Karpas-422 (cell line): ENCODE results near the gene PAEP. TPM values are rescaled to one million over a fixed set of nuclear protein-coding genes. Genes with fewer than 3 reads are reported as not detected.

Experiments used
- DNase-seq: peaks from one replicate; pipeline ENCODE4 v3.0.0-alpha.2; 2015
- H2AFZ ChIP-seq: fragments of 200-600 bp; sonication (generic); 2 replicates; pipeline ENCODE4 v1.6.1; 2014; ENCODE audit warnings: antibody characterized with exemption, low read length, mixed read lengths
- H3K27ac ChIP-seq: fragments of 200-600 bp; sonication (generic); 2 replicates; pipeline ENCODE4 v1.5.1; 2014; ENCODE audit warnings: mild to moderate bottlenecking, low read length, moderate library complexity
- H3K27me3 ChIP-seq: fragments of 200-600 bp; sonication (generic); 2 replicates; pipeline ENCODE4 v1.6.1; 2014; ENCODE audit warnings: low read length, mixed read lengths
- H3K36me3 ChIP-seq: fragments of 200-600 bp; sonication (generic); 2 replicates; pipeline ENCODE4 v1.6.1; 2014; ENCODE audit warnings: low read length, mixed read lengths; ENCODE audit not compliant: insufficient read depth
- H3K4me1 ChIP-seq: fragments of 200-600 bp; sonication (generic); 2 replicates; pipeline ENCODE4 v1.6.1; 2014; ENCODE audit warnings: mild to moderate bottlenecking, low read length, mixed read lengths
- H3K4me2 ChIP-seq: fragments of 200-600 bp; sonication (generic); 2 replicates; pipeline ENCODE4 v1.6.1; 2014; ENCODE audit warnings: low read length, low read depth, mild to moderate bottlenecking; ENCODE audit not compliant: poor library complexity, severe bottlenecking
- H3K4me3 ChIP-seq: fragments of 200-600 bp; sonication (generic); 2 replicates; pipeline ENCODE4 v1.5.1; 2014; ENCODE audit warnings: mild to moderate bottlenecking, antibody characterized with exemption, low read length, mixed read lengths
- H3K79me2 ChIP-seq: fragments of 200-600 bp; sonication (generic); 2 replicates; pipeline ENCODE4 v1.6.1; 2014; ENCODE audit warnings: mild to moderate bottlenecking, low read length, mixed read lengths
- H3K9ac ChIP-seq: fragments of 200-600 bp; sonication (generic); 2 replicates; pipeline ENCODE4 v1.6.0; 2014; ENCODE audit warnings: low read length
- H3K9me2 ChIP-seq: fragments of 200-600 bp; sonication (generic), shearing (Covaris generic); replicated peaks from 2 replicates; pipeline ENCODE4 v1.6.0; 2014; ENCODE audit warnings: mild to moderate bottlenecking, low read length, moderate library complexity; ENCODE audit not compliant: insufficient read depth
- H3K9me3 ChIP-seq: fragments of 300-700, 200-600 bp; sonication (generic); 2 replicates; pipeline ENCODE4 v1.6.1; 2014; ENCODE audit warnings: low read length, mixed read lengths
- H4K20me1 ChIP-seq: fragments of 200-600 bp; sonication (generic); 2 replicates; pipeline ENCODE4 v1.6.1; 2014; ENCODE audit warnings: mild to moderate bottlenecking, antibody characterized with exemption, low read length, low read depth; ENCODE audit not compliant: insufficient read depth
- total RNA-seq: library from RNA; depleted of rRNA; stranded (reverse); fragments of >200 nt; shearing (Covaris generic); gene quantifications from 2 replicates; pipeline ENCODE4 v1.2.3, GENCODE V29; 2014; ENCODE audit warnings: low replicate concordance; rRNA removed

The PAEP gene
- total RNA-seq, 1 experiment from 2014 or later, result not detected

DNA sequence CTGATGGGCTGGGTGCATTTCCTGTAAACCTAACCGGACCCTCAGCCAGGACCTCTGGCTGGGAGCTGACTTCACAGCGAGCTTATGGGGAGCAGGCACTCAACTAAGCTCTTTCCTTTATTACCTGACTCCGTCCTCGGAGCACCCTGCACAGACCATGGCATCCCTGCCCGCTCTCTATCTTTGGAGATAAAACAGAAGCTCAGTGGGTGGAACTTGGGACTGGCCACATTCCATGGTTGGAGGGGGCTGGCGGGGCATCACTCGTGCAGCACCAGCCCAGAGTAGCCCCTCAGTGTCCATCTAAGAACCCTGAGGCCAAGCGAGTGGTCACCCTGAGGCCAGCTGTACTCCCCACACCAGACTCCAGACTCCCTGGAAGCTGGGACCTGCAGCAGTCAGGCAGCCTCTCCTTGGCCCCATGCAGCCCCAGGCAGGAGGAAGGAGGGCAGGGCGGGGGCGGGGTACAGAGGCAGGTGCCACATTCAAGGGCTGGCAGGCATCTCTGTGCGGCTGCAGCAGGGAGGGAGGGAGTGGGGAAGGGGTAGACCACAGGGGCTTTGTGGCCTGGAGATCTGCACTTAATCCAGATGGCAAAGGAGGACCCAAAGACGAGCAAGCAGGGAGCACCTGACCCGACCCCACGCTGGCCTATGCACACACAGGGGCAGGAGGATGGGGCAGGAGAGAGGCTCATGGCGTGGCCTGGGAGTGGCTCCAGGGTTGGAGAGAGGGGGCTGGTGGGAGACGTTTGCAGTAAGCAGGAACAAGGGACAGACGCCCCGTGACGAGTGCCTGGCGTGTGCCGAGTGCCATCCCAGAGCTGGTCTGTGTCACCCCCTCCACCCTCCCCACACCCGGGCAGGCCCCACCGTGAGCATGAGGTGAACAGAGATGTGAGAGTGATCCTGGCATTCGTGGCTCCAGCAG is 51.7 kb downstream of the PAEP start:
- H3K4me1 ChIP-seq, result no peaks in the 10 kb centered on the region
- no peaks in the 10 kb centered on the region for H4K20me1 ChIP-seq
- H3K36me3 ChIP-seq, result no peaks in the 10 kb centered on the region
- H3K27ac ChIP-seq, result no peak overlapping the region
- no peaks in the 10 kb centered on the region for H3K79me2 ChIP-seq
- H3K4me3 ChIP-seq, result no peak overlapping the region
- H2AFZ ChIP-seq, result no peak overlapping the region
- no peaks in the 10 kb centered on the region for H3K9me2 ChIP-seq
- H3K27me3 ChIP-seq, result no peaks in the 10 kb centered on the region
- H3K9ac ChIP-seq, result no peak overlapping the region
- H3K4me2 ChIP-seq, result no peak overlapping the region
- DNase-seq, result no peak
- H3K9me3 ChIP-seq, result no peaks in the 10 kb centered on the region

DNA sequence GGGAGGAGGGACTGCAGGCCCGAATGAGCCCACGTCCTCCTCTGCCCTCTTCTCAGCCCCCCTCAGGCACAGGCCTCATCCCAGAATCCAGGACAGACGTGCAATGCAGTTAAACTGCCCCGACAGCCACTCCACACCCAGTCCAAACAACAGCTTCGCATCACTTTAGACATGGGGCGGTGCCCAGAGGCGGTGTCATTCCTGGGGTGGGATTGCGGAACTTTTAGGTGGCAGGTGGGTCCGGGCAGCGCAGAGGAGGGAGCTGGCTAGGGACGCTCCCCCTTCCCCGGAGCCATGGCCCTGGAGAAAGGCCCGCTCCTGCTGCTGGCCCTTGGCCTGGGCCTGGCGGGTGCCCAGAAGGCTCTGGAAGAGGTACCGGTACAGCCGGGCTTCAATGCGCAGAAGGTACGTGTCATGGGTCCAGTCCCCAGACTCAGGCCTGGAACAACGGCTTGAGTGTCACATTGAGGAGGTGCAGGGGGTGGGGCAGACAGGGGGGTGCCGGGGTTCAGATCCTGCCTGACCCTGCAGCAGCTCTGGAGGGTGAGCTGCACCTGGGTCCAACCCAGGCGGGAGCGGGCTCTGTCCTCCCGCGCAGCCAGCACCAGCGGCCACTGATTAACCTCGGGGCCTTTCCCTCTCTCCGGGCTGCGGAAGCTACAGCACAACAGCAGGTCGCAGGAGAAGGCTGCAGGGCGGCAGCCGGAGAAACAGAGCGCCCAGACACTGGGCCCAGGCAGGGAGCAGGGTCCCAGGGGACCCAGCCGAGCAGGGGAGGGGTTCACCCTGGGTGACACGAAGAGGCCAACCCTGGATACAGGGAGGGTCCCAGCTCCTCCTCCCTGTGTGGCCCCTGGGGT is 52.6 kb downstream of the PAEP start:
- no peak overlapping the region for H3K4me2 ChIP-seq
- no peaks in the 10 kb centered on the region for H3K36me3 ChIP-seq
- H4K20me1 ChIP-seq, result no peaks in the 10 kb centered on the region
- H3K9ac ChIP-seq, result no peak overlapping the region
- no peaks in the 10 kb centered on the region for H3K27me3 ChIP-seq
- no peak overlapping the region for H3K27ac ChIP-seq
- no peak for DNase-seq
- no peaks in the 10 kb centered on the region for H3K4me1 ChIP-seq
- H2AFZ ChIP-seq, result no peak overlapping the region
- no peak overlapping the region for H3K4me3 ChIP-seq
- no peaks in the 10 kb centered on the region for H3K9me2 ChIP-seq
- no peaks in the 10 kb centered on the region for H3K79me2 ChIP-seq
- H3K9me3 ChIP-seq, result no peaks in the 10 kb centered on the region

DNA sequence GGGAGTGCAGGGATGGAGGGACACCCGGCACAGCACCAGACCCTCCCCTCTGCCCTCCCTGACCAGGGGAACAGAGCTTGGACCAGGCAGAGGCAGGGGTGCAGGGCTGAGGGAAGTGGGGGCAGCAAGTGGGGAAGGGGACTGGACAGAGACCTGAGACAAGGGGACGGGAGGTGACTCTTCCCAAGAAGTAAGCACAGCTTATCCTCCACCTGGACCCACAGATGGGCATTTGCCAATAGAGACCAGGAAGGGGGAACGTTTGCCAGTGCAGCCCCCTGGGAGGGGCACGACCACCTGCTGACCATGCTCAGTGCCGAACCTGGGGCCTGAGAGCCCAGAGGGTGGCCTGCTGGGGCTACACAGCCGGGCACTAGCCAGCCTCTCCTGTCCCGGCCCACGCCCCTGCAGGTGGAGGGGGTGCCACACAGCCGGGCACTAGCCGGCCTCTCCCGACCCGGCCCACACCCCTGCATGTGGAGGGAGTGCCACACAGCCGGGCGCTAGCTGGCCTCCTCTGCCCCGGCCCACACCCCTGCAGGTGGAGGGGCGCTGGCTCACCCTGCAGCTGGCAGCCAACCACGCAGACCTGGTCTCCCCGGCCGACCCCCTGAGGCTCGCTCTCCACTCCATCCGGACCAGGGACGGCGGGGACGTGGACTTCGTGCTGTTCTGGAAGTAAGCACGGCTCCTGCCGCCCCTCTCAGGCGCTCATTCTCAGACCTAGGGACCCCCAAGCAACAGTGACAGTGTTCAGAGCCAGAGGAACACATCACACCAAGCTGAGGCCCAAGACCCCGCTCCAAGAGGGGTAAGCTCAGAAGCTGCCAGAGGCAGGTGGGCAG is 53.5 kb downstream of the PAEP start:
- H3K79me2 ChIP-seq, result no peaks in the 10 kb centered on the region
- H3K9ac ChIP-seq, result no peak overlapping the region
- DNase-seq, result no peak

DNA sequence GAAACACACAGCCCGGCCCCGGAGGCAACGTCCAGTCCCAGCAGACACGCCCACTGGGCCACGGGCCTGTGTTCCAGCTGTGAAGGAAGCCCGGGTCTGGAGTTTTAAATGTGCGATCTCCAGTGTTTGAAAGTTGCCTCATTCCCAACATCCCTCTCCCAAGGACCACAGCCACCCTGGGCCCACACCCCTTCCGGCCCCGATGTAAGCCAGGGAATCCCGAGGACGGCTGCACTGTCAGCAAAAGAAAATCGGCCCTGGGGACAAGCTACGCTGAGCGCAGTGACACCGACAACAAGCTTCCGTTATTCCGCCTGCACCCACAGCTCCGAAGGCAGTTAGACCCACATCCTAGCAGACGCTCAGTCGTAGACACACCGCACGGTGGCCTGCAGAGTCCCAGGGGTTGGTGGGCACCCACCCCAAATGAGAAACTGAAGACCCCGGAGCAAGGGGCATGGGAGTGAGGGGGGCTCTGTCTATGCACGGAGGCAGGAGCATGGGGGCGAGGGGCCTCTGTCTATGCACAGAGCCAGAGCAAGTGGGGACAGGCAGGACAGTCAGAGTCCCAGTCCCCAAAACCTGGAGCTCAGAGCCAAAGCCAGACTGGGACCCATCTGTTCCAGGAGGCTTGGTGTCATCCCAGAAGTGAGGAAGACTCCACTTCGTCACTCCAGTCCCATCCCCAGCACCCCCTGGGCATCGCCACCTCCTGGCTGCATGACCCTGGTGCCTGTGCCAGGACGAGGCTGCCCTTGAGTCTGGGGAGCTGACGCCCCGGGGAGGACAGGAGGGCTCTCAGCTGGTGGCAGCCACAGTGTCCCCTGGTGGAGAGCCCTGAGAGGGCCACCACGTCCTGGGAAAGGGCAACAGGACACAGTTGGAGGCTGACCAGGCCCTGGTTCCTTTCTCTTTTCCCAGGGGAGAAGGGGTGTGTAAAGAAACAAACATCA is 54.4 kb downstream of the PAEP start:
- H3K27ac ChIP-seq, result no peak overlapping the region
- H3K36me3 ChIP-seq, result no peaks in the 10 kb centered on the region
- no peaks in the 10 kb centered on the region for H3K79me2 ChIP-seq
- no peaks in the 10 kb centered on the region for H3K4me1 ChIP-seq
- H2AFZ ChIP-seq, result no peak overlapping the region
- no peak overlapping the region for H3K9ac ChIP-seq
- no peaks in the 10 kb centered on the region for H3K9me2 ChIP-seq
- no peak for DNase-seq
- H3K4me3 ChIP-seq, result no peak overlapping the region
- no peaks in the 10 kb centered on the region for H3K9me3 ChIP-seq
- no peak overlapping the region for H3K4me2 ChIP-seq
- no peaks in the 10 kb centered on the region for H3K27me3 ChIP-seq
- H4K20me1 ChIP-seq, result no peaks in the 10 kb centered on the region

More for the DNA sequence above, 53.5 kb downstream of the PAEP start:
- H3K4me1 ChIP-seq, result no peaks in the 10 kb centered on the region
- H3K4me3 ChIP-seq, result no peak overlapping the region
- no peak overlapping the region for H2AFZ ChIP-seq
- no peaks in the 10 kb centered on the region for H3K27me3 ChIP-seq
- H3K9me3 ChIP-seq, result no peaks in the 10 kb centered on the region
- H3K36me3 ChIP-seq, result no peaks in the 10 kb centered on the region
- H3K4me2 ChIP-seq, result no peak overlapping the region
- no peaks in the 10 kb centered on the region for H3K9me2 ChIP-seq
- no peak overlapping the region for H3K27ac ChIP-seq
- H4K20me1 ChIP-seq, result no peaks in the 10 kb centered on the region

Other genes starting within 250 kb of the PAEP start
- 0.22 and 1.2 TPM in 2 replicates for gene PPP1R26, start 82.0 kb upstream of the PAEP start, total RNA-seq
- 47.9 and 51.9 TPM in 2 replicates for gene MRPS2, start 61.1 kb upstream of the PAEP start, total RNA-seq
- gene LCN1, start 40.3 kb upstream of the PAEP start, total RNA-seq, result not detected in 2 replicates
- not detected in 2 replicates for gene OBP2A, start 15.6 kb upstream of the PAEP start, total RNA-seq
- gene GLT6D1, start 77.8 kb downstream of the PAEP start, total RNA-seq, result not detected in 2 replicates
- gene LCN9, start 101.6 kb downstream of the PAEP start, total RNA-seq, result not detected in 2 replicates
- not detected in 2 replicates for gene SOHLH1, start 137.7 kb downstream of the PAEP start, total RNA-seq
- gene KCNT1, start 140.4 kb downstream of the PAEP start, total RNA-seq, result not detected in 2 replicates